Trophoblast cell (in vitro differentiated cells and primary cell): ENCODE measurements around the gene ZNF575.
"Not testable (repeated sequence)": the region's sequence is repeated elsewhere in the genome, so short reads cannot be mapped to it uniquely, and the experiment has no call there.

Experiments
- DNase-seq, 2 donors: peaks; one replicate each; pipeline ENCODE4 v3.0.0-alpha.2; 2016
- H2AFZ ChIP-seq: 2 replicates; pipeline ENCODE4 v1.6.1; 2013; ENCODE audit warnings: low read length, moderate library complexity, mild to moderate bottlenecking; ENCODE audit not compliant: insufficient read depth, poor library complexity
- H2AK5ac ChIP-seq: 2 replicates; pipeline ENCODE4 v1.6.1; 2013; ENCODE audit warnings: mild to moderate bottlenecking, low read length
- H2BK120ac ChIP-seq: 2 replicates; pipeline ENCODE4 v1.6.1; 2013; ENCODE audit warnings: low read length, mild to moderate bottlenecking, moderate library complexity; ENCODE audit not compliant: insufficient read depth, poor library complexity
- H2BK12ac ChIP-seq: 2 replicates; pipeline ENCODE4 v1.6.1; 2013; ENCODE audit warnings: mild to moderate bottlenecking, low read length, moderate library complexity
- H2BK5ac ChIP-seq: 2 replicates; pipeline ENCODE4 v1.6.1; 2013; ENCODE audit warnings: low read length, low read depth, moderate library complexity, mild to moderate bottlenecking; ENCODE audit not compliant: poor library complexity
- H3K14ac ChIP-seq: 2 replicates; pipeline ENCODE4 v1.6.1; 2013; ENCODE audit warnings: mild to moderate bottlenecking, low read length
- H3K18ac ChIP-seq: 2 replicates; pipeline ENCODE4 v1.6.1; 2013; ENCODE audit warnings: mild to moderate bottlenecking, low read length
- H3K23ac ChIP-seq: 2 replicates; pipeline ENCODE4 v1.6.1; 2013; ENCODE audit warnings: low read length
- H3K27ac ChIP-seq: 2 replicates; pipeline ENCODE4 v1.5.1; 2013; ENCODE audit warnings: low read depth, mild to moderate bottlenecking, inconsistent platforms, low read length, moderate library complexity
- H3K27me3 ChIP-seq: 2 replicates; pipeline ENCODE4 v1.6.1; 2013; ENCODE audit warnings: inconsistent platforms, mild to moderate bottlenecking, low read length, moderate library complexity; ENCODE audit not compliant: insufficient read depth
- H3K36me3 ChIP-seq, 2 experiments: 1 replicate in 1 of 2; 2 replicates in 1 of 2; pipeline ENCODE4 v1.6.1; 2013; ENCODE audit warnings: low read length in 2 of 2, mild to moderate bottlenecking in 2 of 2, moderate library complexity in 1 of 2; ENCODE audit not compliant: insufficient read depth in 2 of 2, control insufficient read depth in 1 of 2
- H3K4ac ChIP-seq: 2 replicates; pipeline ENCODE4 v1.6.1; 2013; ENCODE audit warnings: low read depth, mild to moderate bottlenecking, low read length, moderate library complexity
- H3K4me1 ChIP-seq, 2 experiments: 1 replicate in 1 of 2; 2 replicates in 1 of 2; pipeline ENCODE4 v1.6.1; 2013; ENCODE audit warnings: low read length in 2 of 2, mild to moderate bottlenecking in 2 of 2, moderate library complexity in 1 of 2; ENCODE audit not compliant: insufficient read depth in 2 of 2, control insufficient read depth in 1 of 2
- H3K4me2 ChIP-seq: 2 replicates; pipeline ENCODE4 v1.6.1; 2013; ENCODE audit warnings: inconsistent platforms, mild to moderate bottlenecking, low read length, moderate library complexity
- H3K4me3 ChIP-seq: 2 replicates; pipeline ENCODE4 v1.5.1; 2013; ENCODE audit warnings: mild to moderate bottlenecking, low read depth, low read length, inconsistent platforms
- H3K79me1 ChIP-seq: one replicate; pipeline ENCODE4 v1.6.1; 2013; ENCODE audit warnings: low read length
- H3K79me2 ChIP-seq: 2 replicates; pipeline ENCODE4 v1.6.1; 2013; ENCODE audit warnings: low read length, mild to moderate bottlenecking; ENCODE audit not compliant: control insufficient read depth, insufficient read depth, poor library complexity
- H3K9ac ChIP-seq: 2 replicates; pipeline ENCODE4 v1.6.1; 2013; ENCODE audit warnings: mild to moderate bottlenecking, low read length
- H3K9me3 ChIP-seq: 2 replicates; pipeline ENCODE4 v1.6.1; 2013; ENCODE audit warnings: low read depth, mild to moderate bottlenecking, control low read depth, inconsistent platforms, low read length; ENCODE audit not compliant: insufficient read depth
- H4K12ac ChIP-seq: 2 replicates; pipeline ENCODE4 v1.6.1; 2013; ENCODE audit warnings: low read depth, mild to moderate bottlenecking, low read length, moderate library complexity
- H4K8ac ChIP-seq: 2 replicates; pipeline ENCODE4 v1.6.1; 2013; ENCODE audit warnings: low read depth, mild to moderate bottlenecking, low read length, moderate library complexity
- H4K91ac ChIP-seq: one replicate; pipeline ENCODE4 v1.6.1; 2013; ENCODE audit warnings: low read depth, mild to moderate bottlenecking, low read length, moderate library complexity
- whole genome bisulfite sequencing: extraction: QIAGEN DNeasy Blood & Tissue Kit; methylation state at CpG from one replicate; pipeline ENCODE4 v1.1.7; 2013; ENCODE audit warnings: missing lambda C conversion rate; ENCODE audit not compliant: insufficient read length, insufficient coverage; ENCODE audit errors: extremely low coverage; 5-methylcytosine and 5-hydroxymethylcytosine counted together

Gene ZNF575

GRCh38 chr19:43507880-43508279 is 25.1 kb upstream of the ZNF575 start:
- Histone ChIP-seq H3K14ac (no peak overlapping the region), H2BK12ac (no peak overlapping the region), H3K4me1 (peaks cover 4 to 5% of the 10 kb centered on the region in 2 experiments), H3K27me3 (no peaks in the 10 kb centered on the region), H3K18ac (no peak overlapping the region), H3K23ac (no peak overlapping the region), H2AFZ (no peak overlapping the region), H3K9me3 (no peaks in the 10 kb centered on the region), H3K79me2 (peaks cover 2% of the 10 kb centered on the region), H3K4ac (no peak overlapping the region), H2AK5ac (no peak overlapping the region), H3K4me2 (no peak overlapping the region), H3K4me3 (no peak overlapping the region), H2BK120ac (no peak overlapping the region), H4K91ac (no peak overlapping the region), H2BK5ac (no peak overlapping the region), H3K27ac (no peak overlapping the region), H4K8ac (no peak overlapping the region), H4K12ac (no peak overlapping the region), H3K9ac (no peak overlapping the region), H3K36me3 (peaks cover 11 to 12% of the 10 kb centered on the region in 2 experiments), H3K79me1 (peaks cover 12% of the 10 kb centered on the region)
- no peak for DNase-seq
- WGBS = no CpG with 5 or more reads among the region's 2 CpGs

- Histone ChIP-seq H3K4me1 (no peaks in the 10 kb centered on the region), H4K8ac (no peak overlapping the region), H3K4me3 (no peak overlapping the region), H3K18ac (no peak overlapping the region), H2BK120ac (no peak overlapping the region), H3K9me3 (no peaks in the 10 kb centered on the region), H3K4ac (no peak overlapping the region), H4K12ac (no peak overlapping the region), H2AK5ac (no peak overlapping the region), H3K27ac (no peak overlapping the region), H3K79me1 (no peaks in the 10 kb centered on the region), H3K27me3 (no peaks in the 10 kb centered on the region), H3K23ac (no peak overlapping the region), H4K91ac (no peak overlapping the region), H2AFZ (no peak overlapping the region), H3K79me2 (no peaks in the 10 kb centered on the region), H2BK12ac (no peak overlapping the region), H3K14ac (no peak overlapping the region), H3K4me2 (no peak overlapping the region), H2BK5ac (no peak overlapping the region), H3K9ac (no peak overlapping the region), H3K36me3 (peaks cover 11 to 16% of the 10 kb centered on the region in 2 experiments)
- no peak for DNase-seq
- no CpG with 5 or more reads among the region's 9 CpGs for WGBS
Measured at GRCh38 chr19:43510713-43511112, 22.3 kb upstream of the ZNF575 start.

DNA sequence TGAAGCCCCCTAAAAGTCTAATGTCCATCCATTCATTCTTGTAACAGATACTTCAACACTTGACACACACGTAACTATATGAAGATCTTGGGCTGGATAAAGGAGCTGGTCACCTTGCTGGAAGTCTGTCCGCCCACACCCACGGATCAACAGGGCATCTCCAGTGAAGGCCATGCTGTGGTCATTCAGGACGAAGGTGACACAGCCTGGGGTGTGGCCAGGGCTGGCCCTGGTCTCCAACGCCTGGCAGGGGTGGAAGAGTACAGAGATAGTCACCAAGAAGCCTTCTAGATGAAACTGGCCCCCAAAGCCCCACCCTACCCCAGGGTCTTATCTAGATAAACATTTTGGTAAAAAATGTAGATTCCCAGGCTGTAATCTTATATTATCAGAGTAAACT is 21.7 kb upstream of the ZNF575 start:
- no peaks in the 10 kb centered on the region for H3K79me1 ChIP-seq
- H4K8ac ChIP-seq = no peak overlapping the region
- H3K23ac ChIP-seq = no peak overlapping the region
- H2BK120ac ChIP-seq = no peak overlapping the region
- H2AFZ ChIP-seq = no peak overlapping the region
- no CpG with 5 or more reads among the region's 5 CpGs for WGBS
- no peak overlapping the region for H2BK5ac ChIP-seq
- no peak overlapping the region for H3K4me3 ChIP-seq
- no peak overlapping the region for H4K91ac ChIP-seq
- H3K36me3 ChIP-seq = peaks cover 11 to 16% of the 10 kb centered on the region in 2 experiments
- H3K9me3 ChIP-seq = no peaks in the 10 kb centered on the region
- H3K79me2 ChIP-seq = no peaks in the 10 kb centered on the region
- no peaks in the 10 kb centered on the region for H3K4me1 ChIP-seq
- no peak overlapping the region for H3K18ac ChIP-seq
- H4K12ac ChIP-seq = no peak overlapping the region
- no peak overlapping the region for H3K27ac ChIP-seq
- no peak overlapping the region for H3K14ac ChIP-seq
- H3K27me3 ChIP-seq = no peaks in the 10 kb centered on the region
- no peak for DNase-seq
- H3K4me2 ChIP-seq = no peak overlapping the region
- H2BK12ac ChIP-seq = no peak overlapping the region
- H2AK5ac ChIP-seq = no peak overlapping the region
- H3K9ac ChIP-seq = no peak overlapping the region
- no peak overlapping the region for H3K4ac ChIP-seq

- H3K36me3 ChIP-seq = peaks cover 11 to 16% of the 10 kb centered on the region in 2 experiments
- H3K4me2 ChIP-seq, H3K4ac ChIP-seq, H3K23ac ChIP-seq, H2BK5ac ChIP-seq, H4K12ac ChIP-seq, H3K14ac ChIP-seq, H3K79me2 ChIP-seq, H3K4me1 ChIP-seq, H2BK12ac ChIP-seq, H3K79me1 ChIP-seq, H3K9me3 ChIP-seq, H4K91ac ChIP-seq, H3K18ac ChIP-seq, H2BK120ac ChIP-seq, H3K9ac ChIP-seq, H2AFZ ChIP-seq, H3K27ac ChIP-seq, DNase-seq, H2AK5ac ChIP-seq, H3K4me3 ChIP-seq, H3K27me3 ChIP-seq, H4K8ac ChIP-seq: not testable (repeated sequence)
Measured at GRCh38 chr19:43512399-43512798, 20.6 kb upstream of the ZNF575 start.
